ENCODE data around the gene SERINC1.

DNA sequence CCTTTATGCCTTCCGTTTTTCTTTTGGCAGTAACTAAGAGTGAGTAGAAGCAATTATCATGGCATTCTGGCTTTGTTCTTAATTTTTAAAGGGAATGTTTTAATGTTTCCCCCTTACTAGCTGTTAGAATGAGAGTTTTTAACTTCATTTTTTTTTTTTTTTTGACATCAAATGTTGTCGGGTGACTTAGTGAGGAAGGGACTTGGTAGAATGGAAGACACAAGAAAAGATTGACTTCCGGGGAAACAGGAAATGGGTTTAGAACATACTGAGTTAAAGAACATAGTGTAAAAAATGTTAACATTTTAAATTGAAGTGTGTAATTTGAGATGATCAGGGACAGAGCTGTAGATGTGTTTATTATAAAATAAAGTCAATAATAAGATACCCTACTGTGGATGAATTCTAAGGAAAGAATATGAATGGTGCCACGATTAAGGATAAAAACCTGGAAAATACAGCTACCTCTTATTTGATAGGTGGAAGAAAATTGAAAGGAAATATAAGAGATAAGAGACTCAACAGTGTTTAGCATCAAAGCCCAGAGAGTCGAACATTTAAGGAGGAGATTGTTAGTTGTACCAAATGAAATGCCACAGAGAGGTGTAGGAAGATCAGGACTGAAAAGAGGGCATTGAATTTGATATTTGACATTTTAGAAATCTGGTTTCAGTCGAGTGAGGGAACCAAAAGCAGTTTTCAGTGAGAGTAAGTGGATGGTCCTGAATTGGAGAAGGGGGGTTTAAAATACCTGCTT is 62.7 kb downstream of the SERINC1 start:
- TF ChIP-seq, protein P1, sequence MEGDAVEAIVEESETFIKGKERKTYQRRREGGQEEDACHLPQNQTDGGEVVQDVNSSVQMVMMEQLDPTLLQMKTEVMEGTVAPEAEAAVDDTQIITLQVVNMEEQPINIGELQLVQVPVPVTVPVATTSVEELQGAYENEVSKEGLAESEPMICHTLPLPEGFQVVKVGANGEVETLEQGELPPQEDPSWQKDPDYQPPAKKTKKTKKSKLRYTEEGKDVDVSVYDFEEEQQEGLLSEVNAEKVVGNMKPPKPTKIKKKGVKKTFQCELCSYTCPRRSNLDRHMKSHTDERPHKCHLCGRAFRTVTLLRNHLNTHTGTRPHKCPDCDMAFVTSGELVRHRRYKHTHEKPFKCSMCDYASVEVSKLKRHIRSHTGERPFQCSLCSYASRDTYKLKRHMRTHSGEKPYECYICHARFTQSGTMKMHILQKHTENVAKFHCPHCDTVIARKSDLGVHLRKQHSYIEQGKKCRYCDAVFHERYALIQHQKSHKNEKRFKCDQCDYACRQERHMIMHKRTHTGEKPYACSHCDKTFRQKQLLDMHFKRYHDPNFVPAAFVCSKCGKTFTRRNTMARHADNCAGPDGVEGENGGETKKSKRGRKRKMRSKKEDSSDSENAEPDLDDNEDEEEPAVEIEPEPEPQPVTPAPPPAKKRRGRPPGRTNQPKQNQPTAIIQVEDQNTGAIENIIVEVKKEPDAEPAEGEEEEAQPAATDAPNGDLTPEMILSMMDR (IDR thresholded peaks at IDR 0.05), result no peak
- TF ChIP-seq POLR2A (IDR thresholded peaks at IDR 0.05), result no peak

Measured in uterus (tissue), 2 donors.